ENCODE data around the gene GRIK4. TPM values are rescaled to one million over a fixed set of nuclear protein-coding genes. Genes with fewer than 3 reads are reported as not detected.

The GRIK4 gene
- total and polyA plus RNA-seq, 2 donors (not counting 3 experiments of a cell fraction or from before 2014, with no cell fraction given) = 0.81 to 1.6 TPM

DNA sequence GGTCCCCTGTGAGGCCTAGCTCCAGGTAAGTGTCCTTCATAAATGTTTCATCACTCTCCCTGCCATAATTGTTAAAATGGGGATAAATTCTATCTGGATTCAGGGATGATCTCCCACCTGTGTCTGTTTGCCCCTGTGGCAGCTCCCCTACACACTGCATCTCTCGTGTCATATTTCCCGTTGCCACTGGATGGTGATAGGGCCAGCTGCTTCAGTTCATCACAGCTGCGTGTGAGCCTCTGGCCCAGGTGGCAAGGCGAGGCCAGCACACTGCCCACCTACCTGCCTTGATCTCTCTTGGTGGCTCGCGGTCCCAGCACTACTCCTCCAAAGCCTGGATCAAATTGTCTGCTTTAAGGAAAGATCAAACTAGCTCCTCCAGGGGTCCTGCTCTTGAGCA is 187.4 kb downstream of the GRIK4 start:
- Histone ChIP-seq H3K9ac (replicated peaks; ENCODE audit: extremely low read depth, insufficient read depth, low read length) (no peak overlapping the region), H3K27ac (ENCODE audit: insufficient read depth, low read depth, low read length) (no peak overlapping the region), H3K27me3 (ENCODE audit: control insufficient read depth in 2 of 2, insufficient read depth in 2 of 2, low read length in 2 of 2) (no peaks in the 10 kb centered on the region), H3K4me2 (ENCODE audit: insufficient read depth, low read length) (no peak overlapping the region), H3K9me1 (replicated peaks; ENCODE audit: control insufficient read depth, extremely low read depth, insufficient read depth, low read length) (no peaks in the 10 kb centered on the region), H3K4me3 (replicated peaks in 1 of 3; ENCODE audit: insufficient read depth in 1 of 3, low read depth in 1 of 3, low read length in 3 of 3) (no peak overlapping the region), H3K36me3 (ENCODE audit: control insufficient read depth in 2 of 2, extremely low read depth in 1 of 2, insufficient read depth in 2 of 2, low read length in 2 of 2) (no peaks in the 10 kb centered on the region), H4K20me1 (replicated peaks; ENCODE audit: control insufficient read depth, extremely low read depth, insufficient read depth, low read length) (no peaks in the 10 kb centered on the region), H3K79me2 (ENCODE audit: control insufficient read depth, insufficient read depth, low read length) (no peaks in the 10 kb centered on the region), H3K9me3 (replicated peaks; ENCODE audit: control insufficient read depth, insufficient read depth, low read length) (no peaks in the 10 kb centered on the region), H3K4me1 (ENCODE audit: control insufficient read depth, extremely low read depth, insufficient read depth, low read length) (no peaks in the 10 kb centered on the region), H2AFZ (ENCODE audit: low read depth, low read length) (no peak overlapping the region)
- TF ChIP-seq EZH2 (IDR thresholded peaks at IDR 0.05; ENCODE audit: borderline replicate concordance, low read depth, low read length, severe bottlenecking) (no peak), GATA2 (IDR thresholded peaks at IDR 0.05; ENCODE audit: insufficient read depth, insufficient read length, low read depth, low read length) (no peak), FOS (IDR thresholded peaks at IDR 0.05; ENCODE audit: borderline replicate concordance, insufficient read depth, low read length) (no peak), POLR2A (IDR thresholded peaks at IDR 0.05; ENCODE audit: low read depth, low read length) (no peak), JUN (IDR thresholded peaks at IDR 0.05; ENCODE audit: borderline replicate concordance, insufficient read depth, insufficient read length, low read depth) (no peak), MYC (IDR thresholded peaks at IDR 0.05; ENCODE audit: low read depth, low read length) (no peak)
- FAIRE-seq (no peak), DNase-seq (ENCODE audit: low read depth, low spot score) (no peak)
- POLR2A ChIA-PET = no interaction called here
- BruUV-seq (replicated peaks) = no TSS peak
- intact Hi-C loops (cut with micrococcal nuclease) = no loop called here
- dilution Hi-C loops (cut with MboI; ENCODE audit: extremely low pct_ligation_motif_present, low sequenced_read_pairs) = no loop called here
- CTCF ChIA-PET = interaction anchor here (1.8 kb wide), 1 partner anchor 14 kb away, joined by 7 read pairs; no protein-coding TSS in a partner anchor

DNA sequence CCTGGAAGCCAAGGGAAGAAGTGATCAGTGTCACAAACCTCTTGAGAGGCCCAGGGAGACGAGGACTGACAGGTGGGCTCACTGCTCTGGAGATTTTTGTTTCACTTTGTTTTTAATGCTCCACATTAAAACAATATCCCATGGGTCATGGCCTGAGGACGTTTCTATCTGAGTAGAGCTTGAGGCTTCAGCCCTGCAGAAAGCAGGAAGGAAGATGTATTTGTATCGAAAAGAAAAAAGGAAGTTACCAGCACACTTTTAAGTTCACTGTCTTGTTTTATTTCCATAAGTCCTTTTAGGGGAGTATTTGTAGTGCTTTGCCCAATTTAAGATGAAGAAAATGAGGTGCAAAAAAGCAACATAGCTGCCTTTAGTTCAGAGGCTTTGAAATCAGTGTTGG is 191.1 kb downstream of the GRIK4 start:
- Histone ChIP-seq H4K20me1 (replicated peaks; ENCODE audit: control insufficient read depth, extremely low read depth, insufficient read depth, low read length) (no peaks in the 10 kb centered on the region), H3K79me2 (ENCODE audit: control insufficient read depth, insufficient read depth, low read length) (no peaks in the 10 kb centered on the region), H3K36me3 (ENCODE audit: control insufficient read depth in 2 of 2, extremely low read depth in 1 of 2, insufficient read depth in 2 of 2, low read length in 2 of 2) (no peaks in the 10 kb centered on the region), H3K9me3 (replicated peaks; ENCODE audit: control insufficient read depth, insufficient read depth, low read length) (no peaks in the 10 kb centered on the region), H3K9me1 (replicated peaks; ENCODE audit: control insufficient read depth, extremely low read depth, insufficient read depth, low read length) (no peaks in the 10 kb centered on the region), H2AFZ (ENCODE audit: low read depth, low read length) (no peak overlapping the region), H3K27me3 (ENCODE audit: control insufficient read depth in 2 of 2, insufficient read depth in 2 of 2, low read length in 2 of 2) (no peaks in the 10 kb centered on the region), H3K27ac (ENCODE audit: insufficient read depth, low read depth, low read length) (no peak overlapping the region), H3K9ac (replicated peaks; ENCODE audit: extremely low read depth, insufficient read depth, low read length) (no peak overlapping the region), H3K4me3 (replicated peaks in 1 of 3; ENCODE audit: insufficient read depth in 1 of 3, low read depth in 1 of 3, low read length in 3 of 3) (no peak overlapping the region), H3K4me1 (ENCODE audit: control insufficient read depth, extremely low read depth, insufficient read depth, low read length) (no peaks in the 10 kb centered on the region), H3K4me2 (ENCODE audit: insufficient read depth, low read length) (no peak overlapping the region)
- no peak for TF ChIP-seq FOS (IDR thresholded peaks at IDR 0.05; ENCODE audit: borderline replicate concordance, insufficient read depth, low read length)
- no peak for TF ChIP-seq EZH2 (IDR thresholded peaks at IDR 0.05; ENCODE audit: borderline replicate concordance, low read depth, low read length, severe bottlenecking)
- TF ChIP-seq POLR2A (IDR thresholded peaks at IDR 0.05; ENCODE audit: low read depth, low read length) = no peak
- no peak for TF ChIP-seq JUN (IDR thresholded peaks at IDR 0.05; ENCODE audit: borderline replicate concordance, insufficient read depth, insufficient read length, low read depth)
- FAIRE-seq (no peak), DNase-seq (ENCODE audit: low read depth, low spot score) (no peak)
- dilution Hi-C loops (cut with MboI; ENCODE audit: extremely low pct_ligation_motif_present, low sequenced_read_pairs) = no loop called here
- ChIA-PET CTCF (interaction anchor here (0.8 to 1.9 kb wide), 2 partner anchors 13 to 100 kb away, joined by 3 to 4 read pairs; no protein-coding TSS in a partner anchor), POLR2A (no interaction called here)
- intact Hi-C loops (cut with micrococcal nuclease) = no loop called here
- BruUV-seq (replicated peaks) = no TSS peak
